ENCODE measurements around the gene YWHAH.
"Not testable (repeated sequence)": the region's sequence is repeated elsewhere in the genome, so short reads cannot be mapped to it uniquely, and the experiment has no call there.

YWHAH gene

GRCh38 chr22:31951194-31952093, 7.1 kb downstream of the YWHAH start:
- peak; percentile 64 for DNase-seq

- DNase-seq, result no peak
These were observed 7.7 kb downstream of the YWHAH start for GRCh38 chr22:31952094-31952401.

GRCh38 chr22:31952472-31952871, 8.1 kb downstream of the YWHAH start:
- no peak for DNase-seq

GRCh38 chr22:31953261-31953660, 8.9 kb downstream of the YWHAH start:
- no peak for DNase-seq

- no peak for DNase-seq
These were observed 10.5 kb downstream of the YWHAH start for GRCh38 chr22:31954535-31955523.

GRCh38 chr22:31956360-31956759, 12.0 kb downstream of the YWHAH start:
- no peak for DNase-seq

GRCh38 chr22:31957970-31958594, 13.7 kb downstream of the YWHAH start:
- DNase-seq, result no peak

- DNase-seq, result no peak
These were observed 14.4 kb downstream of the YWHAH start for GRCh38 chr22:31958625-31959239.

GRCh38 chr22:31960767-31961166, 16.4 kb downstream of the YWHAH start:
- no peak for DNase-seq

- no peak for DNase-seq
These were observed 18.2 kb downstream of the YWHAH start for GRCh38 chr22:31962387-31963125.

GRCh38 chr22:31968022-31968421, 23.7 kb downstream of the YWHAH start:
- DNase-seq, result no peak

GRCh38 chr22:31969789-31970489, 25.6 kb downstream of the YWHAH start:
- peak; percentile 76 for DNase-seq

- peak; percentile 99 for DNase-seq
These were observed 26.4 kb downstream of the YWHAH start for GRCh38 chr22:31970490-31971444.

- no peak for DNase-seq
These were observed 27.8 kb downstream of the YWHAH start for GRCh38 chr22:31972180-31972579.

- no peak for DNase-seq
These were observed 29.4 kb downstream of the YWHAH start for GRCh38 chr22:31973739-31974138.

GRCh38 chr22:31977141-31977841, 33.0 kb downstream of the YWHAH start:
- DNase-seq, result peak; percentile 90

GRCh38 chr22:31977939-31978338, 33.6 kb downstream of the YWHAH start:
- no peak for DNase-seq

- no peak for DNase-seq
These were observed 36.3 kb downstream of the YWHAH start for GRCh38 chr22:31980628-31981027.

- DNase-seq, result not testable (repeated sequence)
These were observed 37.6 kb downstream of the YWHAH start for GRCh38 chr22:31981976-31982375.
